CD14-positive monocyte (primary cell): ENCODE data around the gene ZNF829. TPM values are rescaled to one million over a fixed set of nuclear protein-coding genes. Genes with fewer than 3 reads are reported as not detected.

Source experiments
- DNase-seq, 3 donors: peaks; one replicate each; pipeline ENCODE4 v3.0.0-alpha.2; 2011 to 2022
- H2AFZ ChIP-seq: 2 replicates; pipeline ENCODE4 v1.6.0; 2012; ENCODE audit warnings: mild to moderate bottlenecking, low read depth, low read length, inconsistent platforms; ENCODE audit not compliant: insufficient read depth, poor library complexity, severe bottlenecking
- H3K27ac ChIP-seq, 2 donors: 1 replicate in 1 of 2; 2 replicates in 1 of 2; pipeline ENCODE4 v1.5.1; 2012 to 2013; ENCODE audit warnings: low read length in 2 of 2, control low read depth in 1 of 2, inconsistent platforms in 1 of 2, low read depth in 1 of 2, mild to moderate bottlenecking in 1 of 2
- H3K27me3 ChIP-seq, 2 donors: one replicate each; pipeline versions ENCODE4 v1.6.0 to v1.6.1; 2011 to 2013; ENCODE audit warnings: low read length in 2 of 2; ENCODE audit not compliant: control insufficient read depth in 2 of 2, insufficient read depth in 2 of 2
- H3K36me3 ChIP-seq, 2 donors: replicated peaks in 1 of 2; 1 replicate in 1 of 2; 2 replicates in 1 of 2; pipeline versions ENCODE4 v1.5.1 to v1.6.1; 2012 to 2013; ENCODE audit warnings: low read length in 2 of 2, control low read depth in 1 of 2, inconsistent platforms in 1 of 2, mild to moderate bottlenecking in 1 of 2; ENCODE audit not compliant: insufficient read depth in 2 of 2, control insufficient read depth in 1 of 2
- H3K4me1 ChIP-seq, 2 donors: 1 replicate in 1 of 2; 2 replicates in 1 of 2; pipeline versions ENCODE4 v1.5.1 to v1.6.1; 2012 to 2013; ENCODE audit warnings: low read length in 2 of 2, control low read depth in 1 of 2, inconsistent platforms in 1 of 2, mild to moderate bottlenecking in 1 of 2, moderate library complexity in 1 of 2; ENCODE audit not compliant: insufficient read depth in 2 of 2, control insufficient read depth in 1 of 2
- H3K4me2 ChIP-seq: replicated peaks from 2 replicates; pipeline ENCODE3; 2012; ENCODE audit warnings: low read length, moderate library complexity, mild to moderate bottlenecking; ENCODE audit not compliant: poor library complexity, severe bottlenecking; ENCODE audit errors: extremely low read depth
- H3K4me3 ChIP-seq, 3 experiments: fragments of 200-600 bp in 1 of 3; sonication (generic) in 1 of 3; replicated peaks in 1 of 3; 1 replicate in 2 of 3; 2 replicates in 1 of 3; pipeline ENCODE4 v1.5.1; 2011 to 2013; ENCODE audit warnings: low read length in 3 of 3, mild to moderate bottlenecking in 3 of 3, control low read depth in 2 of 3, low read depth in 2 of 3, inconsistent platforms in 1 of 3, moderate library complexity in 1 of 3
- H3K79me2 ChIP-seq: 2 replicates; pipeline ENCODE4 v1.6.0; 2012; ENCODE audit warnings: mild to moderate bottlenecking, control low read depth, inconsistent platforms, low read length, moderate library complexity; ENCODE audit not compliant: insufficient read depth
- H3K9ac ChIP-seq: 2 replicates; pipeline ENCODE4 v1.6.0; 2017; ENCODE audit warnings: low read length, mild to moderate bottlenecking; ENCODE audit not compliant: insufficient read depth, poor library complexity, severe bottlenecking
- H3K9me3 ChIP-seq, 2 donors: replicated peaks in 1 of 2; 1 replicate in 1 of 2; 2 replicates in 1 of 2; pipeline versions ENCODE4 v1.5.1 to v1.6.1; 2012 to 2013; ENCODE audit warnings: low read length in 2 of 2, control low read depth in 1 of 2; ENCODE audit not compliant: control insufficient read depth in 1 of 2, insufficient read depth in 1 of 2
- H4K20me1 ChIP-seq: 2 replicates; pipeline ENCODE4 v1.6.0; 2012; ENCODE audit warnings: mild to moderate bottlenecking, low read length, control low read depth, moderate library complexity; ENCODE audit not compliant: insufficient read depth
- H3K27ac Mint-ChIP-seq, 7 donors: one replicate each; pipeline ENCODE4 v1.8.0; 2020; ENCODE audit warnings: mild to moderate bottlenecking in 7 of 7, mixed read lengths in 7 of 7, moderate library complexity in 6 of 7, inconsistent platforms in 2 of 7
- H3K27me3 Mint-ChIP-seq, 3 donors: one replicate each; pipeline ENCODE4 v1.8.0; 2021 to 2022; ENCODE audit warnings: low read depth in 3 of 3, mild to moderate bottlenecking in 3 of 3, mixed read lengths in 3 of 3, moderate library complexity in 3 of 3, inconsistent platforms in 1 of 3
- H3K36me3 Mint-ChIP-seq, 2 donors: one replicate each; pipeline ENCODE4 v1.8.0; 2020; ENCODE audit warnings: mixed read lengths in 2 of 2, inconsistent platforms in 1 of 2, mild to moderate bottlenecking in 1 of 2
- H3K4me1 Mint-ChIP-seq: one replicate; pipeline ENCODE4 v1.8.0; 2020; ENCODE audit warnings: mild to moderate bottlenecking, mixed read lengths
- H3K4me3 Mint-ChIP-seq, 2 donors: one replicate each; pipeline ENCODE4 v1.8.0; 2020; ENCODE audit warnings: mild to moderate bottlenecking in 2 of 2, mixed read lengths in 2 of 2, moderate library complexity in 1 of 2
- H3K9me3 Mint-ChIP-seq, 7 donors: one replicate each; pipeline ENCODE4 v1.8.0; 2020 to 2022; ENCODE audit warnings: mixed read lengths in 7 of 7, mild to moderate bottlenecking in 6 of 7, moderate library complexity in 6 of 7, inconsistent platforms in 2 of 7
- CTCF ChIP-seq: fragments of 200-600 bp; IDR thresholded peaks from one replicate; pipeline ENCODE4 v1.8.0; 2022; ENCODE audit warnings: antibody characterized with exemption, mild to moderate bottlenecking
- WGBS: methylation state at CpG from one replicate; pipeline ENCODE4 v1.1.5; 2013; ENCODE audit warnings: missing lambda C conversion rate; ENCODE audit not compliant: insufficient coverage; 5-methylcytosine and 5-hydroxymethylcytosine counted together
- intact Hi-C, 2 donors: fragments of 100-400 bp; cut with micrococcal nuclease; formaldehyde crosslinking; loops; one replicate each; pipeline versions ENCODE4 v1.15.0 to v1.15.1; 2023
- polyA plus RNA-seq, 3 donors: library from polyadenylated mRNA; depleted of rRNA in 1 of 3; unstranded in 2 of 3; stranded (reverse) in 1 of 3; fragments of 300-500 nt in 2 of 3; fragments of >200 nt in 1 of 3; fragmentation: Illumina TruSeq in 2 of 3; gene quantifications; 1 replicate in 2 of 3; 2 replicates in 1 of 3; pipeline ENCODE4 v1.2.3, GENCODE V29; 2012 to 2021
- small RNA-seq: library from RNA; depleted of rRNA; stranded (forward); fragments of <200 nt; gene quantifications from one replicate; pipeline ENCODE3, GENCODE V24; 2012; ENCODE audit warnings: low read depth; ENCODE audit not compliant: insufficient read length

ZNF829 gene
- polyA plus RNA-seq, 3 donors = 0.05 to 0.14 (median 0.08) TPM

- Histone ChIP-seq H3K4me2 (peak overlapping the region; percentile 85), H3K36me3 (peaks cover 0 to 8% of the 10 kb centered on the region in 2 donors), H3K9me3 (peaks cover 53 to 60% of the 10 kb centered on the region in 2 donors), H3K27ac (peak overlapping the region; percentile 83 to 86), H3K9ac (peak overlapping the region; percentile 78), H3K79me2 (peaks cover 3% of the 10 kb centered on the region), H2AFZ (peak overlapping the region; percentile 94), H3K27me3 (no peaks in the 10 kb centered on the region), H3K4me1 (peaks cover 14 to 18% of the 10 kb centered on the region in 2 donors), H4K20me1 (no peaks in the 10 kb centered on the region), H3K4me3 (peak overlapping the region; percentile 61 to 92 (median 64))
- Mint-ChIP-seq H3K9me3 (peaks cover 17 to 58% (median 49%) of the 10 kb centered on the region in 7 donors), H3K4me1 (no peaks in the 10 kb centered on the region), H3K36me3 (peaks cover 14 to 22% of the 10 kb centered on the region in 2 donors), H3K4me3 (no peak overlapping the region), H3K27me3 (no peaks in the 10 kb centered on the region), H3K27ac (no peak overlapping the region)
- no peak for DNase-seq
- WGBS = 33% methylated on average over 8 of the region's 12 CpGs
- intact Hi-C loops = loop anchor here (1.0 to 5.0 kb wide), 5 partner anchors 12 to 312 kb away; partner anchors contain the start of genes ZNF260 (in 1 of the 2), ZNF420 (in 1 of the 2) and ZNF461 (in 1 of the 2)
- no peak for TF ChIP-seq CTCF
These were observed 77.2 kb downstream of the ZNF829 start for GRCh38 chr19:36838784-36839324.

Small RNA genes within 50 kb of the gene (small RNA-seq; reads per million reads assigned to genes)
- not detected for gene RF00019

Other genes with a start within 250 kb of the ZNF829 start
- gene ZNF461, start 249.5 kb downstream of the ZNF829 start, polyA plus RNA-seq = 1 to 10 TPM in 2 of 3 donors, not detected in 1; 1.2 to 2.2 TPM
- 1 to 10 TPM in 2 of 3 donors, under 1 TPM in 1; 0.84 to 1.7 (median 1.5) TPM for gene ZNF567, start 228.7 kb downstream of the ZNF829 start, polyA plus RNA-seq
- gene ZNF850, start 143.5 kb downstream of the ZNF829 start, polyA plus RNA-seq = under 1 TPM; 0.02 to 0.15 (median 0.08) TPM
- 1 to 10 TPM in 2 of 3 donors, under 1 TPM in 1; 0.35 to 2.7 (median 2.3) TPM for gene ZNF790, start 77.9 kb downstream of the ZNF829 start, polyA plus RNA-seq
- 1 to 10 TPM in 2 of 3 donors, under 1 TPM in 1; 0.66 to 2.3 (median 1.3) TPM for gene ZNF345, start 65.4 kb downstream of the ZNF829 start, polyA plus RNA-seq
- under 1 TPM; 0.38 to 0.96 (median 0.79) TPM for gene ZNF568, start within 50 bp of the ZNF829 start, polyA plus RNA-seq
- gene ZNF420, start 162.1 kb upstream of the ZNF829 start, polyA plus RNA-seq = 1 to 10 TPM; 1.4 to 2.5 (median 1.8) TPM